Limb (tissue), 2 donors: ENCODE data around the gene SLC39A11.
"Not testable (repeated sequence)": the region's sequence is repeated elsewhere in the genome, so short reads cannot be mapped to it uniquely, and the experiment has no call there.

Experiments used
- DNase-seq, 2 donors: peaks; one replicate each; pipeline ENCODE4 v3.0.0-alpha.2; 2016; ENCODE audit errors: extremely low spot score in 2 of 2

SLC39A11 gene

DNA sequence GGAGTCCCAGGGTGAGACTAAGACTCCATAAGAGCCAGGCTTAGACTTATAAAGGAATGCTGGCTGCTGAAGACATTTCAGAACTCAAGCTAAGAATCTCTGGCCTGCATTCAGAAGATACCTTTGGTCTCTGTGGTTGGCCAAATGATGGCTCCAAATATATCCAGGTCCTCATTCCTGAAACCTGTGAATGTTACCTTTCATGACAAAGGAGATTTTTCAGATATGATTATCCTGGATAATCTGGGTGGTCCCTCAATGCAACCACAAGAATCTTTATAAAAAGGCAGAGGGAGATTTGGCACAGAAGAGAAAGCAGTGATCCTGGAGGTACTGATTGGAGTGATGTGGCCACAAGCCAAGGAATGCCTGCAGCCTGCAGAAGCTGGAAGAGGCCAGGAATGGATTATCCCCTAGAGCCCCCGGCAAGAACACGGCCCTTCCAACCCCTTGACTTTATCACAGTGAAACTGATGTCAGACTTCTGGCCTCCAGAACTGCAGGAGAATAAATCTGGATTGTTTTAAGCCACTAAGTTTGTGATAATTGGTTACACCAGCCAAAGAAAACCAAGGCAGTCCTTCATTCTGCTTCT is 253.3 kb downstream of the SLC39A11 start:
- DNase-seq = no peak

DNA sequence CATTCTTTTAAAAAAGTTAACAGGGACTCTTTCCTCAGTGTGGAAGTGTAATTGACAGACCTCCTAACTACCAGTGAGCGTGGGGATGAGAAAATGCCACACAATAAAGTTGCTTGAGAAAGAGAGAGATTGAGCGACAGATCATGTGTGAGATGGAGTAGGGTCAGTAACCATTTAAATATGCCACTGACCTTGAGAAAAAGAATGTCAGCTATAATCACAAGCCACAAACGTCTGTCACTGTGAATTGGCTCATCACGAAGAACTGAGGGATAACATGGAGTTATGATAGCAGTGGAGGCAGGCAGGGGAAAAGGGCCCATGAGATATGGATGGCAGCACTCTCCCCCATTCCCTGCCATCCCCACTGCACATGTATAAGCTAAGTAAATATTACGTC is 253.9 kb downstream of the SLC39A11 start:
- no peak for DNase-seq

DNA sequence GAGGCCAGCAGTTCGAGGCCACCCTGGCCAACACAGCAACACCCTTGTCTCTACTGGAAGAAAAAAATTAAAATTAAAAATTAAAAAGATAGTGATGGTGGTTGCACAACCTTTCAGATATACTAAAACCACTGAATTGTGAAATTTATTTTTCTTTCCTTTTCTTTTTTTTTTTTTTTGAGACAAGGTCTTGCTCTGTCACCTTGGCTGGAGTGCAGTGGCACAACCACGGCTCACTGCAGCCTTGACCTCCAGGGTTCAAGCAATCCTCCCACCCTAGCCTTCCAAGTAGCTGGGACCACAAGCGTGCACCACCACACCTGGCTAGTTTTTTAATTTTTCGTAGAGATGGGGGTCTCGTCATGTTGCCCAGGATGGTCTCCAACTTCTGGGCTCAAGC is 254.4 kb downstream of the SLC39A11 start:
- DNase-seq = no peak

DNA sequence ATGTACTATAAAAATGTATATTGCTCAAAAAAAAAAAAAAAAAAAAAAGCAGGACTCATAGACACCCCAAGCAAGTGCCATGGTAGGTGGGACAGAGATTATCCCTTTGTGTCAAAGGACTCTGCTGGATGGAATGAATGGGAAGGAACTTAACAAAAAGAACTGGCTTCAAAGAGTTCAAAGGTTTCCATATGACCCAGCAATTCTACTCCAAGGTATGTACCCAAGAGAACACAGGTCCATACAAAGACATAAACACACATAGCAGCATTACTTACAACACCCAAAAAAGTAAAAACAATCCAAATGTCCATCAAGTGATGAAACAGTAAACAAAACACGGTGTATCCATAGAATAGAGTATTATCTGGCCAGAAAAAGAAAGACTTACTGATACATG is 255.2 kb downstream of the SLC39A11 start:
- no peak for DNase-seq

DNA sequence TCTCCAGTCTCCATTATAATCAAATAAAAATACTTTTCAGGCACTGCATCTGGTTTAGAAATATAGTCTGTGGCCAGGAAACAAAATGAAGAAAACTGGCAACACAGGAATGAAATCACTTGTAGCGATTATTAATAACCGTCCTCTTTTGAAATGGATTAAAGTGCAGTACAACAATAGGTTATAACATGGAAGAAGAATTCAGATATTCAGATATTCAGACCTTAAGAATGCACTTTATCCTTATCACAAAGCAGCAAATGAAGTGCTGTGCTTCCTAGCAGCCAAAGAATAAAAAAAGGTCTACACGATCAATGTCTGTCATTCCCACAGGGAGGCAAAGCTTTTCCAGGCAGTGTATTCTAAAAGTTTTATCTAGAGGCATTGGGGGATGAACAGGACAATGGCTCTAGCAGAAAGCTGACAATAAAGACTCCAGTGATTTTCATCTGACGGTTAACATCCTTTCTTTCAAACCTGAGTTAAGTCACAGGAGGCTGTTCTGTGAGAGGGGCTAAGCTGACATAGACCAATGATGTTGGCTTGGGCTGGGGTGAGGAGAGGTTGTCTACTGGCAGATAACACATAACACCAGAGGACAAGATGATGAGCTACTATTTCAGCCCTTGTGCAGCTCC is 259.2 kb downstream of the SLC39A11 start:
- no peak for DNase-seq

DNA sequence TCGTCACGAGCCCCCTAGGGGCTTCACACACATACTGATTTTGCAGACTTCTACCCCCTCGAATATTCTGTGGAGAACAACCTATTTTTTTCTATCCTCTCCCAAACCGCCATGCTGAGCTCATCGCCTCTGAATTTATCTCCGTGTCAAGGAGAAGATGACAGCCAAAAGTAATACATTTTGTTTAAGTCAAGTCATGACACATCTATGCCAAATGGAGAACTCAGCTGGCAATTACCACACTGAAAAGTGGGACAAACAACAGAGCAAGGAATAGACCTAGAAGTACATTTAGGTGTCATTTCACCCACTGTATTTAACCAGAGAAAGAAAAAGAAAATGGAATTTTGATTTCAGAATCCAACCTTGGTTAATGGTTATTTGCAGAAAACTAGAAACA is 260.2 kb downstream of the SLC39A11 start:
- DNase-seq = no peak

DNA sequence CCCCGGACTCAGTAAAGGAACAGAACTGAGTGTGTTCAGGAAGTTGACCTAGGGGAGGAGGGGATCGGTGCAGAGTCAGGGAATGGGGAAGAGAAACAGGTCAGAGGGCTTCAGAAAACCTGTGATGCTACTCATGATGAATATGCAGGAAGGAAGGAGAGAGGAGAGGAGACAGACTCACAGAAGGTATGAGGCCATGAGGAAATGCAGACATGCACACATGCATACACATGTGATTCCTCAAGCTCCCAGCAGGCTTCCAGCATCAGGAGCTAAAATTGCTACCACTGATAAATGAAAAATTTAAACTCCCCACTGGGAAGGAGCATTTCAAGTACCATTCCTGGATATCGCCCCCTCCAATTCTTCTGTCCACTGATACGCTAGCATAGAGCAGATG is 262.6 kb downstream of the SLC39A11 start:
- no peak for DNase-seq

DNA sequence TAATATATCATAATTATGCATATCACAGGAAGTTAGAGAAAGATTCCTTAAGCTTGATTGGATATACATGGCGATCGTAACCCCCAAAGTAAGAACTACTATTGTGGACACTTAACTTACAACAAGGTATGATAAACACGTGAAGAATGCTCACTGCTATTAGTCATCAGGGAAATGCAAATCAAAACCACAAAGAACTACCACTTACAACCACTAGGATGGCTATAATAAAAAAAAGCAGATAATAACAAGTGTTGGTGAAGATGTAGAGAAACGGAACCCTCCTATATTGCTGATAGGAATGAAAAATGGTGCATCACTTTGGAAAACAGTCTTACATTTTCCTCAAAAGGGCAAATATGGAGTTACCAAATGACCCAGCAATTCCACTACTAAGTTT is 265.9 kb downstream of the SLC39A11 start:
- DNase-seq = no peak

DNA sequence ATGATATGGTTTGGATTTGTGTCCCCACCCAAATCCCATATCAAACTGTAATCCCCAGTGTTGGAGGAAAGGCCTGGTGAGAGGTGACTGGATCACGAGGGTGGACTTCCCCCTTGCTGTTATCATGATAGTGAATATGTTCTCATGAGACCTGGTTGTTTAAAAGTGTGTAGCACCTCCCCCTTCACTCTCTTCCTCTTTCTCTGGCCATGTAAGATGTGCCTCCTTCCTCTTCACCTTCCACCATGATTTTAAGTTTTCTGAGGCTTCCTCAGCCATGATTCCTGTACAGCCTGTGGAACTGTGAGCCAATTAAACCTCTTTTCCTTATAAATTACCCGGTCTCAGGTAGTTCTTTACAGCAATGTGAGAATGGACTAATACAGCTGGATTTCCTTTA is 266.4 kb downstream of the SLC39A11 start:
- DNase-seq = not testable (repeated sequence)

DNA sequence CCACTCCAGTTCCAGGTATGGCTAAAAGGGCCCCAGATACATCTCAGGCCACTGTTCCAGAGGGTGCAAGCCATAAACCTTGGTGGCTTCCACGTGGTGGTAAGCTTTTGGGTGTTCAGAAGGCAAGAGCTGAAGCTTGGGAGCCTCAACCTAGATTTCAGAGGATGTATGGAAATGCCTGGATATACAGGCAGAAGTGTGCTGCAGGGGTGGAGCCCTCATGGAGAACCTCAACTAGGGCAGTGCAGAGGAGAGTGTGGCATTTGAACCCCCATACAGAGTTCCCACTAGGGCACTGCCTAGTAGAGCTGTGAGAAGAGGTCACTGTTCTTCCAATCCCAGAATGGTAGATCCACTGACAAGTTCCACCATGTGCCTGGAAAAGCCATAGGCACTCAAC is 267.3 kb downstream of the SLC39A11 start:
- DNase-seq = no peak

DNA sequence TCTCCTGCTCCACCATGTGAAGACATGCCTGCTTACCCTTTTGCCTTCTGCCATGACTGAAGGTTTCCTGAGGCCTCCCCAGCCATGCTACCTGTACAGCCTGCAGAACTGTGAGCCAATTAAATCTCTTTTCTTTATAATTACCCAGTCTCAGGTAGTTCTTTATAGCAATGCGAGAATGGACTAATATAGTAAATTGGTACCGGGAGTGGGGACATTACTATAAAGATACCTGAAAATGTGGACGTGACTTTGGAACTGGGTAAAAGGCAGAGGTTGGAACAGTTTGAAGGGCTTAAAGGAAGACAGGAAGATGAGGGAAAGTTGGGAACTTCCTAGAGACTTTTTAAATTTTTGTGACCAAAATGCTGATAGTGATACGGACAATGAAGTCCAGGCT is 268.2 kb downstream of the SLC39A11 start:
- not testable (repeated sequence) for DNase-seq

DNA sequence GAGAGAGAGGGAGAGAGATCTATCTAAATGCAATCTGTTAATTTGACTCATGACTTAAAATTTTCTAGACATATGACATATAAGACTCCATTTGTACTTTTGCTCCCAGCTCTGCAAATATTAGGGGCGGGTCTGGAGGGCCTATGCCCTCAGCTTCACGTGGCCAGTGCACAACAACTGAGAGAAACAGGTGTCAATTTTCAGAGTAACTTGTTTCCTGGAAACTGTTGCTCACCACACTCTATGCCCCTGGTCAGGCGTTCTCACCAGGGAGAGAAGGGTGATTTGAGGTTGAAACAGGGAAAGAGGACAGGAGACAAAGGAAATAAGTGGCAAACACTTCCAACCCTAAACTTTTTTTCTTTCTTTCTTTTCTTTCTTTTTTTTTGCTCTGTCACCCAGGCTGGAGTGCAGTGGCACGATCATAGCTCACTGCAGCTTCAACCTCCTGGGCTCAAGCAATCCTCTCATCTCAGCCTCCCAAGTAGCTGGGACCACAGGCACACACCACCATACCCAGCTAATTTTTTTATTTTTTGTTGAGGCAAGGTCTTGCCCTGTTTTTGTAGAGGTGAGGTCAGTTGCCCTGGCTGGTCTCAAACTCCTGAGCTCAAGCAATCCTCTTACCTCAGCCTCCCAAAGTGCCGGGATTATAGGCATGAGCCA is 270.0 kb downstream of the SLC39A11 start:
- DNase-seq = no peak

DNA sequence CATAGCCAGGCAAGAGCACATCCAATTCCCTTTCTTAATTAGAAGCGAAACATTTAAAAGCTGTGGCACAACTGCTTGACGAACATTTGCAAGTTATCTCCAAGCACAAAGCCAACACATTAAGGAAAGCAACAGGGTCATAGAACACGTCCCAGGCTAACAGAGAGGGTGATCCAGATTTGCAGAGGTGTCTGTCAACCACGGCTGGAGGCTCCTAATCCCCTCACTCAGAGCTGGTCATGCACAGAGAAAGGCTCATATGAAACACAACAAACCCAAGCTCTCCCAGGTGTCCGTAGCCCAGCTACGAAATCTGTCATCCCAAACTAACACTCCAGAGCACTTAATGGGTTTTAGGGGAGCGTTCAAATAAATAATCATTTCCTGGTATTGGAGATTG is 276.1 kb downstream of the SLC39A11 start:
- no peak for DNase-seq

DNA sequence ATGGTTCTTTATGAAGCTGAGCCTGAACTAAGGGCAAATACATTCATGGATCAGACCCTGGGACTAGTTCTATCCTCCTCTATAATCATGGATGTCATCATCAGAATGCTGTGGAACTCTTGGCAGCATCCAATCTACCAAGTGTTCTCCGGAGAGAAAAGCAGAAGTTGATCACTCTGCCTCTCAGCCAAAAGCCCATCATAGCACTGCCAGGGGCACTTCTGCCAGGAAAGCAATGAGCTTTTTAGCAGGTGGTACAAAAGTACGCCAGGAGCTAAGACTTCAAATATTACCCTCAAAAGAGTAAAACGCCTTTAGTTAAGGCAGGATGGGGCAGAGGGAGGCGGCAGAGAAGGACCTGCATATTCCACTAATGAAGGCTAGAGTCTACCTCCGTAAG is 279.0 kb downstream of the SLC39A11 start:
- no peak for DNase-seq

DNA sequence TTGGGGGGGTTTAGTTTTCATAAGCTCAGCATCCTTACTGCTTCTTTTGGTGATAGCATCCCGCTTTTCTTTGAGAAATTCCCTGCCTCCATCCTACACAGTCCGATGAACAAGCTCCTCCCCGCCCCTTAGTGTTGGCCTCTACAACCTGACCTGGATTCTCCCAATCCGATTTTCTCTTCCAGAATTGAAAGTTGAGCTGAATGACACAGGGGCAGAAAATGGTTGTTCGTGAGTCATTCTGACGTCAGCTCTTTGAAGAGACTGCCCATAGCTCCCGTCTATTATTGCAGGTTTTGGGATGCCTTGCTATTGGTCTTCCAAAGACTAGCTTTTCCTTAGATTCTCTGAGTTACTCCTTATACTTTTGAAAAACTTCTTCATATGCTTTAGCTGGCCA is 279.7 kb downstream of the SLC39A11 start:
- DNase-seq = no peak

DNA sequence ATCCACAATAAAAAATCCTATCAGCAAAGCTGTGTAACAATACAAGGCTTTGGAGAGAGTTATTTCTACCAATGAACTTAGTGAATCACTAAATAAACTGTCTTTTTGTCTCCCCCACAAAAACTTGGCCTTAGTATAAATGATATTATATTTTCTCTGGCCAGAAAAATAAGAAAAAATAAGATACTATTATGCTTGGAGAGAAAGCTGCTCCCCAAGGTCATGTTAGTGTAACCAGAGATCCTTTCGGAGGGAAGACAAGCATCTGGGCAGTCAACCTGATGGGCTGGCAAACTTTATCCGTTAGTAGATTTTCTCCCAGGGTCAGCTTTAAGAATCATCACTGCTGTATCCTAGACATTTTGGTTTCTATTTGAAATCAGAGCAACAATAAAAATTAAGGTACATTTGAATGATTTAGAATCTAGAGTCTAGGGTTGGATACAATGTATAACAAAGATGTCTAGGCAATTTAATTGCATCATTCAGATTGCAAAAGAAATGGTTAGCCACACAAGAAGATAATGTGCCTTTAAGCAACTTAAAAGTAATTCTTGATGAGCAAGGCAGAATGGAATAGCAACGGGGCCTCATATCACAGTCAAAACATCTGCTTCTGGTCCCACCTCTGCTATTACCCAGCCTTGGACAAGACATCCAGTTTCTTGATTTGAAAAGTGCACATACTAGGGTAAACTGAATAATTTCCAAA is 280.4 kb downstream of the SLC39A11 start:
- no peak for DNase-seq

DNA sequence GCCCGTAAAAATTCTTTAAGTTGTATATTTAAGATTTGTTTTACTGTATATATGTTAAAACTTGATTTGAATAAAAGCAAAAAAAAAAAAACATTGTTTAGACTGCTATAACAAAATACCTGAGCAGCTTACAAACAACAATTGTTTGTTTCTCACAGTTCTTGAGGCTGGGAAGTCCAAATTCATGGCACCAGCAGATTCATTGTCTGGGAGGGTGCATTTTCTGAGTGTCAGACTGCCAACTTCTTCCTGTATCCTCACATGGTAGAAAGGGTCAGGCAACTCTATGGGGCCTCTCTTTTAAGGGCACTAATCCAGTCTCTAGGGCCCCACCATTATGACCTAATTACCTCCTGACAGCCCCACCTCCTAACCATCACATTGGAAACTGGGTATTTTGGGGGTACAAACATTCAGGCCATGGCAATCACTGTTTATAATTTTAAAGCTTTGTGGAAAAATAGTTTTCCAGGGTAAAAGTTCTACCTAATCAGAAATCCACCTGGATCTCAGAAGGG is 281.4 kb downstream of the SLC39A11 start:
- no peak for DNase-seq

DNA sequence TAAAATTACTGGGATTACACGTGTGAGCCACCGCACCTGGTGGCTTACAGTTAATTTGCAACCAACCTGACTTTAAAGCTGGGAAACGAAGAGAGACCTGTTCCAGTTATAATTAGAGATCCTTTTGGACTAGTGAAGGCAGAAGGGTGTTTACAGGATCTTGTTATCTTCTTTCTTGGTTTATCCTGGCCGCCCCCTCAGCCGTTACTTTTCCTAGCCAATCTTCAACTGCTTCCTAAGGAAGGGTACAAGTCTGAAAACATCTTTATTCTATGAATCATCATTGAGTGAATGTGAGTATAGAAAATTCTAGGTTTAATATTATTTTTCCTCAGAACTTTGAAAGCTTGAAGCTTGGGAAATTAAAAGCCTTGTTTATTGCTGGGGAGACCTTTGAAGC is 286.5 kb downstream of the SLC39A11 start:
- DNase-seq = no peak

DNA sequence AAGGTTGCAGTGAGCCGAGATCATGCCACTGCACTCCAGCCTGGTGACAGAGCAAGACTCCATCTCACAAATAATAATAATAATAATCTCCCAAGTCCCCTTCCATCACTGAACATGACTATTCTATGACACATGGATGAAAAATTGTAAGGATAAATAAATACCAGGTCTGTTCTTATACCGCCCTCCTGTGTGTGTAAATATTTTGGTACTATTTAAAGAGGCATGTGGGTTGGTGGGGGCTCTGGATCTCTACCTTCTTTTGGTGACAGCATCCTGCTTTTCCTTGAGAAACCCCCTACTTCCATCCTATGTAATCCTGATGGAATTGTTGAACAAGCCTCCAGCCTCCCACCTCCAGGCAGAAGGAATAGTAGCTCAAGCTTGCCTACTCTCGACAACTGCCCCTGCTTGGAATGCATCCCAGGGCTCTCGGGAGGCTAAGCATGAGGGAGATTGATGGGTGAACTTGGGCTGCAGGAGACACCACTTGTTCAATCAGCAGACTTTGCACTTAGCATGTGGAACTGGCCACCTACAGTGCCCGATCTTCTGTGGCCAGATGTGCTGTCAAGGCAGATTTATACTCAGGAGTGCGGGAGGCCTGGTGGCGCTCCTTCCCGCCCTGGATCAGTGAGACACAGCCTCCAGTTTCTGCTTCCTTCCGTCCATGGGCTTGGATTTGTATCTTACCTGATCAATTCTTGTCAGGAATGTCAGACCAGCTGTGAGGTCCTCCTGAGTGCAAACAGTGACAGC is 287.4 kb downstream of the SLC39A11 start:
- no peak for DNase-seq

DNA sequence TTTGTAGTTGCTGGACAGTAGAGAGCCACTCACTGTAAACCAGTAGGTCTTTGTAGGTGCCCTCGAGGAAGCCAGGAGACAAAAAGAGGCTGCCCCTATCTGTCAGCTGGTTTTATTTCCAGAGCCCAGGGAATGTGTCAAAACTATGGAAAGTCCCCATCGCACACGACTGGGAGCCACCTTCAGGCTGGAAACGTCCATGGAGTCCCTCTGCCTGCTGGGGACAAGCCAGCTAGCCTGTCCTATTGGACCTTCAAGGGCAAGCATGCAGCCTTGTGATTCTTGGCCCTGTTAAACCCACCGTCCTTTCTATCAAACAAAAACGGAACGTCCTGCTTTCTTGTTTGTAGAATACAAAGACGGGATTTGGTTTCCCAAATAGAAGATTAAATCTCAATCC is 289.8 kb downstream of the SLC39A11 start:
- no peak for DNase-seq

DNA sequence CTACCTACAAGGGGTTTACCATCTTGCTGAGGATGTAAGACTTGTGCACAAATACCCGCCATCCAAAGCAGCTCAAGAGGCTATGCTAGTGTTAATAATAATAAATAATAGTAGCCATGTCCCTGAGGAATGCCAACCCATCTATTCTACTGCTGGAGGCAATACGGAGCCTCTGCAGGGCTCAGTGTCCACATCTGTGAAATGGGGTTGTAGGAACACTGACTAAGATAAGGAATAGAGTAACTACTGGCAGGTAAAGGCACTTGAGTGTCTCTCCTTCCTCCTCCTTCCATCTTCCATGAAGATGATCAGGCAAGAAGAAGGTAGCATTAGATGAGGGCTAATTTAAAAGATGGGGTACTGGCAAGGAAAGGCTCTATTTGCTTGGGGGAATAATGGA is 295.3 kb downstream of the SLC39A11 start:
- no peak for DNase-seq

DNA sequence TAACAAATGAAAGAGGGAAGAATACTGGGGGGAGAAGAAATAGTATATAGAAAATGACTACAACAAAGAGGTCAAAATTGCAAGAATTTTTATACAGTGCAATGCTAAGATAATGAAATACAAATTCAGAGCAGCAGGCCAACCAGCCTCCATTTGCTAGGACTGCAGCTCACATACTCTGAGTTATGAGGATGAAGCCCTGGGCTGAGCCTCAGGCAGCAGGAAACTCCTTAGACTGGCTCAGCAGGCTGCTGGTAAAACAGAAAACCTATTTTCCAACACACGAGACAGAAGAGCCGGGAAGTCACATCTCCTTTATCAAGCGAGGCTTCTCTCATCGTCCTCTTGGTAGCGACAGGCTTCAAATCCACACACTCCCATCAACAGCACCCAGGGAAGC is 296.5 kb downstream of the SLC39A11 start:
- no peak for DNase-seq
